Neural crest cell (in vitro differentiated cells): ENCODE data around the gene SRSF11. TPM values are rescaled to one million over a fixed set of nuclear protein-coding genes. Genes with fewer than 3 reads are reported as not detected.

ENCODE experiments used
- DNase-seq: peaks from one replicate; pipeline ENCODE4 v3.0.0; 2021; ENCODE audit warnings: low read depth, mixed read lengths, low spot score
- H3K27ac Mint-ChIP-seq: one replicate; pipeline ENCODE4 v1.8.0; 2021; ENCODE audit warnings: mild to moderate bottlenecking, mixed read lengths; ENCODE audit not compliant: unreplicated experiment
- H3K27me3 Mint-ChIP-seq: 2 replicates; pipeline ENCODE4 v1.8.0; 2021; ENCODE audit warnings: low read depth, mild to moderate bottlenecking, mixed read lengths
- H3K36me3 Mint-ChIP-seq: 2 replicates; pipeline ENCODE4 v1.8.0; 2021; ENCODE audit warnings: low read depth, mild to moderate bottlenecking, mixed read lengths
- H3K4me1 Mint-ChIP-seq: 2 replicates; pipeline ENCODE4 v1.8.0; 2021; ENCODE audit warnings: mixed read lengths
- H3K4me3 Mint-ChIP-seq: one replicate; pipeline ENCODE4 v1.8.0; 2021; ENCODE audit warnings: mild to moderate bottlenecking, mixed read lengths
- H3K9me3 Mint-ChIP-seq: 2 replicates; pipeline ENCODE4 v1.8.0; 2021; ENCODE audit warnings: mixed read lengths
- CTCF ChIP-seq: fragments of 200-600 bp; sonication (generic); conservative IDR thresholded peaks from 2 replicates; pipeline ENCODE4 v1.5.0; 2021; ENCODE audit warnings: antibody characterized with exemption, mild to moderate bottlenecking
- total RNA-seq: library from RNA; stranded (reverse); gene quantifications from 2 replicates; pipeline ENCODE4 v1.2.1, GENCODE V29; 2021

The SRSF11 gene
- total RNA-seq, 1 donor from 2014 or later, result 244 TPM

GRCh38 chr1:70290218-70290617 lies 69.0 kb downstream of the SRSF11 start:
- Mint-ChIP-seq H3K36me3 (peaks cover 10% of the 10 kb centered on the region), H3K4me3 (no peak overlapping the region), H3K4me1 (peaks cover 7% of the 10 kb centered on the region), H3K27me3 (no peaks in the 10 kb centered on the region), H3K9me3 (no peaks in the 10 kb centered on the region), H3K27ac (no peak overlapping the region)
- DNase-seq, result no peak
- TF ChIP-seq CTCF, result no peak

- Mint-ChIP-seq H3K27me3 (no peaks in the 10 kb centered on the region), H3K4me1 (peaks cover 7% of the 10 kb centered on the region), H3K27ac (no peak overlapping the region), H3K36me3 (peaks cover 6% of the 10 kb centered on the region), H3K9me3 (no peaks in the 10 kb centered on the region), H3K4me3 (no peak overlapping the region)
- no peak for TF ChIP-seq CTCF
- DNase-seq, result no peak
Measured at GRCh38 chr1:70293186-70293843, 72.1 kb downstream of the SRSF11 start.

- no peak for DNase-seq
- peaks cover 8% of the 10 kb centered on the region for H3K36me3 Mint-ChIP-seq
- no peak for TF ChIP-seq CTCF
- H3K4me3 Mint-ChIP-seq, result no peak overlapping the region
- no peaks in the 10 kb centered on the region for H3K9me3 Mint-ChIP-seq
- no peak overlapping the region for H3K27ac Mint-ChIP-seq
- H3K27me3 Mint-ChIP-seq, result no peaks in the 10 kb centered on the region
- H3K4me1 Mint-ChIP-seq, result no peaks in the 10 kb centered on the region
Measured at GRCh38 chr1:70295749-70296148, 74.6 kb downstream of the SRSF11 start.

GRCh38 chr1:70299472-70299871 lies 78.3 kb downstream of the SRSF11 start:
- Mint-ChIP-seq H3K9me3 (no peaks in the 10 kb centered on the region), H3K4me1 (no peaks in the 10 kb centered on the region), H3K27ac (no peak overlapping the region), H3K36me3 (peaks cover 13% of the 10 kb centered on the region), H3K4me3 (no peak overlapping the region), H3K27me3 (no peaks in the 10 kb centered on the region)
- DNase-seq, result no peak
- TF ChIP-seq CTCF, result no peak

Other genes with a start within 250 kb of the SRSF11 start
- gene LRRC40, start 15.8 kb upstream of the SRSF11 start, total RNA-seq, result 27.7 and 28.0 TPM in 2 replicates
- 21.5 and 22.4 TPM in 2 replicates for gene ANKRD13C, start 133.3 kb downstream of the SRSF11 start, total RNA-seq
- 11.3 and 12.4 TPM in 2 replicates for gene CTH, start 189.9 kb downstream of the SRSF11 start, total RNA-seq